OCI-LY7 (cell line): ENCODE data around the gene ABCC1.

Experiments
- EZH2phosphoT487 ChIP-seq: fragments of 200-600 bp; sonication (generic); IDR thresholded peaks from 2 replicates; pipeline ENCODE4 v1.6.1; 2018; ENCODE audit warnings: low read depth, borderline replicate concordance, mild to moderate bottlenecking, mixed run types, antibody characterized with exemption, low read length, moderate library complexity, mixed read lengths
- TF ChIP-seq, protein P1 (sequence below): fragments of 200-600 bp; sonication (generic); conservative IDR thresholded peaks from 2 replicates; pipeline ENCODE4 v1.5.1; 2014; ENCODE audit warnings: mild to moderate bottlenecking, antibody characterized with exemption, low read length, moderate library complexity, mixed read lengths

DNA sequence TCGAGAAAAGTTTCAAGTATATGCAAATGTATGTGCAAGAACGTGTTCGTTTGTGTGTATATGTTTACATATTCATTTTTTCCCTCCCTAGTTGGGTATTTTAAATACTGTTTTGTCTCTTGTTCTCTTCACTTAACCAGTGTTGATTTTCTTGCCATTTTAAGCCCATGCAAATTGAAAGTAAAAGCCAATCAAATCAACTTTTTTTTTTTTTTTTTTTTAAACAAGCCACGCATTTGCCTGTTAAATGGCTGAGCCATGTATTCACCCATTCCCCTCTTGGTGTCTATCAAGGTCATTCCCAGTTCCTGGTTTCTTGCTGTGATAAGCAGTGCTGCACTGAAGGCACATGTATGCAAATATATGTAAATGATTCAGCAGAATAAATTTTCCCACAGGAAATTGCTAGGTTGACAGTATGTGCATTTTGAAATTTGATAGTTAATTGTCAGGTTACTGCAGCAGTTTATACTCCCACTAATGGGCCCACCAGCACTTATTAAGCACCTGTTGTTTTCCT lies 12.2 kb downstream of the ABCC1 start:
- TF ChIP-seq, protein P1, sequence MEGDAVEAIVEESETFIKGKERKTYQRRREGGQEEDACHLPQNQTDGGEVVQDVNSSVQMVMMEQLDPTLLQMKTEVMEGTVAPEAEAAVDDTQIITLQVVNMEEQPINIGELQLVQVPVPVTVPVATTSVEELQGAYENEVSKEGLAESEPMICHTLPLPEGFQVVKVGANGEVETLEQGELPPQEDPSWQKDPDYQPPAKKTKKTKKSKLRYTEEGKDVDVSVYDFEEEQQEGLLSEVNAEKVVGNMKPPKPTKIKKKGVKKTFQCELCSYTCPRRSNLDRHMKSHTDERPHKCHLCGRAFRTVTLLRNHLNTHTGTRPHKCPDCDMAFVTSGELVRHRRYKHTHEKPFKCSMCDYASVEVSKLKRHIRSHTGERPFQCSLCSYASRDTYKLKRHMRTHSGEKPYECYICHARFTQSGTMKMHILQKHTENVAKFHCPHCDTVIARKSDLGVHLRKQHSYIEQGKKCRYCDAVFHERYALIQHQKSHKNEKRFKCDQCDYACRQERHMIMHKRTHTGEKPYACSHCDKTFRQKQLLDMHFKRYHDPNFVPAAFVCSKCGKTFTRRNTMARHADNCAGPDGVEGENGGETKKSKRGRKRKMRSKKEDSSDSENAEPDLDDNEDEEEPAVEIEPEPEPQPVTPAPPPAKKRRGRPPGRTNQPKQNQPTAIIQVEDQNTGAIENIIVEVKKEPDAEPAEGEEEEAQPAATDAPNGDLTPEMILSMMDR, result no peak
- no peak for TF ChIP-seq EZH2phosphoT487
